Natural killer cell (primary cell): Measurements from ENCODE around the gene MST1R. TPM values are rescaled to one million over a fixed set of nuclear protein-coding genes. Genes with fewer than 3 reads are reported as not detected.

Experiments used
- ATAC-seq, 3 donors: fragments of 150-1000 bp in 2 of 3; fragments of 200-7000 bp in 1 of 3; cut with Tn5 transposase; 1 replicate in 1 of 3; 2 replicates in 2 of 3; pipeline ENCODE4 v1.10.0; 2021; ENCODE audit warnings: mild to moderate bottlenecking in 2 of 3, moderate library complexity in 2 of 3
- DNase-seq, 2 donors: peaks; one replicate each; pipeline versions ENCODE4 v3.0.0 to v3.0.0-alpha.2; 2013 to 2021; ENCODE audit warnings: mixed read lengths in 1 of 2
- H3K27ac ChIP-seq: one replicate; pipeline ENCODE4 v1.5.1; 2013; ENCODE audit warnings: mild to moderate bottlenecking, low read length
- H3K27me3 ChIP-seq: one replicate; pipeline ENCODE4 v1.6.1; 2013; ENCODE audit warnings: low read length; ENCODE audit not compliant: control insufficient read depth, insufficient read depth
- H3K36me3 ChIP-seq: one replicate; pipeline ENCODE4 v1.6.1; 2013; ENCODE audit warnings: low read length; ENCODE audit not compliant: control insufficient read depth, insufficient read depth
- H3K4me1 ChIP-seq: one replicate; pipeline ENCODE4 v1.6.1; 2013; ENCODE audit warnings: low read length; ENCODE audit not compliant: control insufficient read depth, insufficient read depth
- H3K4me3 ChIP-seq: one replicate; pipeline ENCODE4 v1.5.1; 2013; ENCODE audit warnings: low read length
- H3K9me3 ChIP-seq: one replicate; pipeline ENCODE4 v1.6.1; 2013; ENCODE audit warnings: low read length; ENCODE audit not compliant: control insufficient read depth, insufficient read depth
- H3K27ac Mint-ChIP-seq, 2 donors: one replicate each; pipeline ENCODE4 v1.8.0; 2022; ENCODE audit warnings: mild to moderate bottlenecking in 2 of 2, mixed read lengths in 2 of 2, moderate library complexity in 1 of 2
- H3K27me3 Mint-ChIP-seq, 2 donors: one replicate each; pipeline ENCODE4 v1.8.0; 2022; ENCODE audit warnings: low read depth in 2 of 2, mixed read lengths in 2 of 2
- H3K36me3 Mint-ChIP-seq: one replicate; pipeline ENCODE4 v1.8.0; 2022; ENCODE audit warnings: mixed read lengths
- H3K4me1 Mint-ChIP-seq, 2 donors: one replicate each; pipeline ENCODE4 v1.8.0; 2022; ENCODE audit warnings: mixed read lengths in 2 of 2
- H3K4me3 Mint-ChIP-seq: one replicate; pipeline ENCODE4 v1.8.0; 2022; ENCODE audit warnings: mild to moderate bottlenecking, moderate library complexity, mixed read lengths
- H3K9me3 Mint-ChIP-seq, 2 donors: one replicate each; pipeline ENCODE4 v1.8.0; 2022; ENCODE audit warnings: mixed read lengths in 2 of 2
- CTCF ChIP-seq: fragments of 200-600 bp; IDR thresholded peaks from one replicate; pipeline ENCODE4 v1.8.0; 2022; ENCODE audit warnings: antibody characterized with exemption
- WGBS: methylation state at CpG from one replicate; pipeline ENCODE4 v1.1.7; 2013; ENCODE audit warnings: missing lambda C conversion rate; ENCODE audit not compliant: insufficient coverage; 5-methylcytosine and 5-hydroxymethylcytosine counted together
- intact Hi-C: fragments of 100-400 bp; cut with micrococcal nuclease; formaldehyde crosslinking; loops from one replicate; pipeline ENCODE4 v1.14.2; 2022
- total RNA-seq, 4 donors: library from RNA; stranded (reverse); fragments of 120-200 nt in 1 of 4; gene quantifications; one replicate each; pipeline versions ENCODE4 v1.2.3 to v1.2.4, GENCODE V29; 2013 to 2022

The MST1R gene
- total RNA-seq, 3 donors from 2014 or later (not counting 1 experiment from before 2014, with no cell fraction given) = 1.6 to 3.4 (median 2.2) TPM

- H3K27ac Mint-ChIP-seq = no peak overlapping the region
These were observed 43.9 kb downstream of the MST1R start for GRCh38 chr3:49859576-49860305.

DNA sequence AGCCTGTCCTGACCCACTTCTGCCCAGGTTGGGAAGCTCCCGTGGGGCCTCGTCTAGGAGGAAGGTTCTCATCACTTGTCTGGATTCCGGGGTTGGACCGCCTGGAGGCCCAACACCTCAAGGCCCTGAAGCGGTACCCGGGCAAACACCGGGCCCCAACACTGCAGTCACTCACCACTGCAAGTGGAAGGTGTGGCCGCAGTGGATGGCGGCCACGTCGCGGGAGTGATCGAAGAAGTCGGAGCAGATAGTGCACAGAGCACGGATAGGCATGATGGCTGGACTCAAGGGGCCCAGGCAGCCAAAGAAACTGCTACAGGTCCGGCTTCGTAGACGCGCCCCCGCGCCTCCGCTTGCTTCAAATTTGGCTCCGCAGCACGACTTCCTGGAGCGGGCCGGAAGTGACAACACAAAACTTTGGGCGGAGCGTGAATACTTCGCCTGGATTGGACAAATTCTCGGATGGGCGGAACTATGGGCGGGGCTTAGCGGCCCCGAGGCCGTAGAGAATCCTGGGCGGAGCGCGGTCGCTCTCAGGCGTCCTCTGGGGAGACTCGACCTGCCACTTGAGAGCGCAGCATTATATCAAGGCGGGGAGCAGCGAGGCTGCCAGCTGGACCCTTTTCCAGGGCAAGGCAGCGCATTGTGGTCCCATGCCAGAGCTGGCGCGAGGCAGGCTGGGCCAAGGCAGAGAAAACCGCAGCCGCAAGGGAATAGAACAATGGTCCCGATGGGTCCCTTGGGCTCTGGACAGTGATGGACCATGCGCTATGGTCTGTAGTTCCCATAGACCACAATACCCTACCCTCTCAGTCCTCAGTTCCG lies 47.3 kb downstream of the MST1R start, which contains the start of gene TRAIP:
Gene TRAIP, minus strand, starts transcription at position 384 of the 825 bp plus-strand sequence. Its CDS starts 111 bp downstream, at position 273.
- H3K4me1 ChIP-seq = peaks cover 14% of the 10 kb centered on the region
- H3K27ac ChIP-seq = peak within 1 kb of the TSS; percentile 58
- H3K27me3 ChIP-seq = no peaks in the 10 kb centered on the region
- no peaks in the 10 kb centered on the region for H3K36me3 Mint-ChIP-seq
- no peaks in the 10 kb centered on the region for H3K9me3 Mint-ChIP-seq
- H3K4me3 ChIP-seq = peak within 1 kb of the TSS; percentile 64
- H3K9me3 ChIP-seq = no peaks in the 10 kb centered on the region
- H3K27ac Mint-ChIP-seq = peak within 1 kb of the TSS; percentile 83 to 90
- DNase-seq = peak; percentile 95 to 97
- H3K4me1 Mint-ChIP-seq = peaks cover 7 to 11% of the 10 kb centered on the region in 2 donors
- TF ChIP-seq CTCF = no peak
- H3K27me3 Mint-ChIP-seq = no peaks in the 10 kb centered on the region
- intact Hi-C loops = loop anchor here (1.0 to 5.0 kb wide), 2 partner anchors 48 to 86 kb away; partner anchors contain the start of gene RBM6
- ATAC-seq = peak; percentile 99 to 100 (median 99)
- H3K4me3 Mint-ChIP-seq = peak within 1 kb of the TSS; percentile 83
- H3K36me3 ChIP-seq = no peaks in the 10 kb centered on the region
- WGBS = 4% methylated on average over 52 of the region's 52 CpGs

More at GRCh38 chr3:49859576-49860305, 43.9 kb downstream of the MST1R start:
- peaks cover 7 to 21% of the 10 kb centered on the region in 2 donors for H3K27me3 Mint-ChIP-seq
- no peak overlapping the region for H3K4me3 ChIP-seq
- ATAC-seq = no peak
- no peaks in the 10 kb centered on the region for H3K36me3 ChIP-seq
- H3K9me3 ChIP-seq = no peaks in the 10 kb centered on the region
- H3K36me3 Mint-ChIP-seq = no peaks in the 10 kb centered on the region
- H3K4me3 Mint-ChIP-seq = no peak overlapping the region
- H3K9me3 Mint-ChIP-seq = no peaks in the 10 kb centered on the region
- whole genome bisulfite sequencing = 86% methylated on average over 12 of the region's 12 CpGs
- peaks cover 14% of the 10 kb centered on the region for H3K4me1 ChIP-seq
- no peak overlapping the region for H3K27ac ChIP-seq
- no peaks in the 10 kb centered on the region for H3K27me3 ChIP-seq
- DNase-seq = no peak
- intact Hi-C loops = loop anchor here (5.0 kb wide), 1 partner anchor 83 kb away; the partner anchor contains the start of gene RBM6
- no peak for TF ChIP-seq CTCF
- peaks cover 7 to 11% of the 10 kb centered on the region in 2 donors for H3K4me1 Mint-ChIP-seq

- H3K27me3 Mint-ChIP-seq = no peaks in the 10 kb centered on the region
- intact Hi-C loops = loop anchor here (1.0 to 5.0 kb wide), 2 partner anchors 49 to 87 kb away; partner anchors contain the start of gene RBM6
These were observed 48.0 kb downstream of the MST1R start for GRCh38 chr3:49855662-49856061.

More at GRCh38 chr3:49855662-49856061, 48.0 kb downstream of the MST1R start:
- DNase-seq (no peak), ATAC-seq (no peak)
- Mint-ChIP-seq H3K4me1 (peaks cover 7 to 11% of the 10 kb centered on the region in 2 donors), H3K36me3 (no peaks in the 10 kb centered on the region), H3K4me3 (peak overlapping the region; percentile 83), H3K27ac (peak overlapping the region in 1 of 2 donors; percentile 90), H3K9me3 (no peaks in the 10 kb centered on the region)
- Histone ChIP-seq H3K4me1 (peaks cover 14% of the 10 kb centered on the region), H3K36me3 (no peaks in the 10 kb centered on the region), H3K27me3 (no peaks in the 10 kb centered on the region), H3K4me3 (peak overlapping the region; percentile 64), H3K27ac (no peak overlapping the region), H3K9me3 (no peaks in the 10 kb centered on the region)
- WGBS = 72% methylated on average over 4 of the region's 5 CpGs
- TF ChIP-seq CTCF = no peak
